ENCODE measurements around the gene IKZF3.

DNA sequence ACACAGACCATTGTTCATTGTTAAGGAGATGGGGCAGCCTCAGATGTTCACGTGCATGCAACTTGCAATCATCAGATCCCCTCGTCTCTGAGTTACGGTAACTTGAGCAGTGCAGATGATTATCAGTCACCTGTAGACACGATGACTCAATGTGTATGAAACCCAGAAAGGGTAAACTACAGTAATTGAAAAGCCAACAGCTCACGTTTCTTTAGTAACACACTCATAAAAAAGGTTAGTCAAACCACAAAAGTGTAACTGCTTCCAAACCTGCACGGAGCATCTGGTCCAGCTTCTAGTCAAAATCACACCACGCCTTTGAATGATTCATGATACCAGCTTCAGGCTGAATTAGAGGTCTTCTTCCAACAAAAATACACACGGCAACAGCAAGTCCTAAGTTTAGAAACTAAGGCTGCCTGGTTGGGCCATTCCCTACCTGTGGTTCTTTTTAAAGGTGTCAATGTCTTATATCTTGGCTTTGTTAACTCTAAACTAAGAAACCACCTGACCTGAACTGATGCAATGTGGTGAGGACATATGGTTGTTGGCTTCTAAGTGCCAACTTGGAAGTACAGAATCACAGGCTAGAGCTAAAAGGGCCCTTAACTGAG lies 94.0 kb downstream of the IKZF3 start:
- TF ChIP-seq, protein P1, sequence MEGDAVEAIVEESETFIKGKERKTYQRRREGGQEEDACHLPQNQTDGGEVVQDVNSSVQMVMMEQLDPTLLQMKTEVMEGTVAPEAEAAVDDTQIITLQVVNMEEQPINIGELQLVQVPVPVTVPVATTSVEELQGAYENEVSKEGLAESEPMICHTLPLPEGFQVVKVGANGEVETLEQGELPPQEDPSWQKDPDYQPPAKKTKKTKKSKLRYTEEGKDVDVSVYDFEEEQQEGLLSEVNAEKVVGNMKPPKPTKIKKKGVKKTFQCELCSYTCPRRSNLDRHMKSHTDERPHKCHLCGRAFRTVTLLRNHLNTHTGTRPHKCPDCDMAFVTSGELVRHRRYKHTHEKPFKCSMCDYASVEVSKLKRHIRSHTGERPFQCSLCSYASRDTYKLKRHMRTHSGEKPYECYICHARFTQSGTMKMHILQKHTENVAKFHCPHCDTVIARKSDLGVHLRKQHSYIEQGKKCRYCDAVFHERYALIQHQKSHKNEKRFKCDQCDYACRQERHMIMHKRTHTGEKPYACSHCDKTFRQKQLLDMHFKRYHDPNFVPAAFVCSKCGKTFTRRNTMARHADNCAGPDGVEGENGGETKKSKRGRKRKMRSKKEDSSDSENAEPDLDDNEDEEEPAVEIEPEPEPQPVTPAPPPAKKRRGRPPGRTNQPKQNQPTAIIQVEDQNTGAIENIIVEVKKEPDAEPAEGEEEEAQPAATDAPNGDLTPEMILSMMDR (IDR thresholded peaks at IDR 0.05; ENCODE audit: low read length): no peak
- TF ChIP-seq EZH2phosphoT487 (IDR thresholded peaks at IDR 0.05; ENCODE audit: low read length): no peak
- no peak for TF ChIP-seq EZH2 (optimal IDR thresholded peaks at IDR 0.05; ENCODE audit: low read depth, low read length)

Data from MM.1S (cell line).